HG03521 (cell line): Measurements from ENCODE around the gene CDH19.

ENCODE experiments used
- ATAC-seq: cut with Tn5 transposase; IDR thresholded peaks from one replicate; pipeline ENCODE4 v1.9.1; 2021; ENCODE audit warnings: mild to moderate bottlenecking, moderate library complexity; ENCODE audit not compliant: unreplicated experiment

CDH19 gene

DNA sequence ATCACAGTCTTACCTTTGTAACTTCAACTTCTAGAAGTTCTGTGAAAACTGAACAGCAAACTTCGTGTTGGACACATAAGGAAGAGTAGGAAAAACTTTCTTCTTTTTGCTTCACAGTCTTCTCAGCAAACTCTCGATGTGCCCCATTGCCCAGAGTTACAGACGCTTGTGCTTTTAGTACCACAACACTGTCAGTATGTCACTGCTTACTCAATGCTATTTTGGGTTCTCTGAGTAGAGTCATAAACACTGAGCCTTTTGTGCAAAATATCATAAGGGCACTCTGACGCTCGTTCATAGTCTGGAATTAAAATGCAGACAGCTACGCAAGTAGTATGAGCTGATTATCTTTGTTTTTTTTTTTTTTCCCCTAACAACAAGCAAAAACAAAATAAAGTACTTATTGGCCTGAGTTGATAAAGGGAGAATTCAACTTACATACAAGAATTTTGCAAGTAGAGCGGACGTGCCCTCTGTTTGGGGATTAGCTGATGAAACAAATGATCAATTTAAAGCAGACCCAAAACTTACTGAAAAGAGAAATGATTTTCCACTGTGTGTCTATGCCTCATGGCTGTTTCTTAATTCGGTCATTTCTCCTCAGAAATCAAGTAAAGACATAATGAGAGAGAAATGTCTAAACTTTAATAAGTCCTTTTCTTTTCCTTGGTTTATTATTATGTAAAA lies at the start of gene CDH19:
Gene CDH19 (minus strand): TSS at position 150 of the 687 bp plus-strand sequence. CDS start 31,886 bp downstream, outside the sequence.
- no peak for ATAC-seq

DNA sequence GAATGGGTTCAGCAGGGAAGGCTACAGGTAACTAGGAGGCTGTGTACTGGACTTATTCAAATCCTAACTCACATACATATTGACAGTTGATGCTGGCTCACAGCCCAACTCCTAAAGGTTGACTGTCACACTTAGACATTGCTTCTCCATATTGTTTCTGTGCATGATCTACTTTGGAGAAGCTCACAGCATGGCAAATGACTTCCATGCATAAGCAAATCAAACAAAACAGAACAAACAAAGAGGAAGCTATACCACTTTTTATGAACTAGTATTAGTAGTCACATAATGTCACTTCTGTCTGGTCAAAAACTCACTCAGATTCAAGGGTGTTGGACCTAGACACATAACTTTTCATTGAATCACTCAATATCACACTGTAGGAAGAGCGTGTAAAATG lies 43.8 kb upstream of the CDH19 start:
- no peak for ATAC-seq

GRCh38 chr18:66646609-66647008 lies 42.7 kb upstream of the CDH19 start:
- no peak for ATAC-seq

- ATAC-seq, result no peak
Measured at GRCh38 chr18:66645983-66646382, 42.1 kb upstream of the CDH19 start.

- ATAC-seq, result no peak
Measured at GRCh38 chr18:66641056-66641455, 37.2 kb upstream of the CDH19 start.

- ATAC-seq, result no peak
Measured at GRCh38 chr18:66640431-66640830, 36.5 kb upstream of the CDH19 start.

- ATAC-seq, result no peak
Measured at GRCh38 chr18:66638856-66639629, 35.2 kb upstream of the CDH19 start.

GRCh38 chr18:66635342-66635741 lies 31.5 kb upstream of the CDH19 start:
- ATAC-seq, result no peak

GRCh38 chr18:66632756-66633155 lies 28.9 kb upstream of the CDH19 start:
- no peak for ATAC-seq

DNA sequence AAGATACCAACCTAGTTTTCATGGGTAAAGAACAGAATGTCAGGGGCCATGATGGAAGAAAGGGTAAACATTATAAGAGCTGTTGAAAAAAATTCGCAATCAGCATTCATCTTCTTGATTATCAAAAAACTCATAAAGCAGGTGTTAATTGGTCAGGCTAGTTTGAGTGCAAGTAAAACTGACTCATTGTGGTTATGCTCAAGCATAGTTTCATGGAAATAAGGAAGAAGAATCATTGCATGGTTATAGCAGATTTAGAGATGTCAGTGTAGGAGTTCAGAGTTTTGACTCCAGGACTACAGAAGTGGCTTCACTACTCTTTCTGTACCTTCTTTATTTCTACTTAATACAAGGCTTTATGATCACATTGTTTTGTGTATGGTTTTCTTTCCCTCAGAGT lies 26.9 kb upstream of the CDH19 start:
- ATAC-seq, result no peak

- no peak for ATAC-seq
Measured at GRCh38 chr18:66623821-66624220, 19.9 kb upstream of the CDH19 start.

DNA sequence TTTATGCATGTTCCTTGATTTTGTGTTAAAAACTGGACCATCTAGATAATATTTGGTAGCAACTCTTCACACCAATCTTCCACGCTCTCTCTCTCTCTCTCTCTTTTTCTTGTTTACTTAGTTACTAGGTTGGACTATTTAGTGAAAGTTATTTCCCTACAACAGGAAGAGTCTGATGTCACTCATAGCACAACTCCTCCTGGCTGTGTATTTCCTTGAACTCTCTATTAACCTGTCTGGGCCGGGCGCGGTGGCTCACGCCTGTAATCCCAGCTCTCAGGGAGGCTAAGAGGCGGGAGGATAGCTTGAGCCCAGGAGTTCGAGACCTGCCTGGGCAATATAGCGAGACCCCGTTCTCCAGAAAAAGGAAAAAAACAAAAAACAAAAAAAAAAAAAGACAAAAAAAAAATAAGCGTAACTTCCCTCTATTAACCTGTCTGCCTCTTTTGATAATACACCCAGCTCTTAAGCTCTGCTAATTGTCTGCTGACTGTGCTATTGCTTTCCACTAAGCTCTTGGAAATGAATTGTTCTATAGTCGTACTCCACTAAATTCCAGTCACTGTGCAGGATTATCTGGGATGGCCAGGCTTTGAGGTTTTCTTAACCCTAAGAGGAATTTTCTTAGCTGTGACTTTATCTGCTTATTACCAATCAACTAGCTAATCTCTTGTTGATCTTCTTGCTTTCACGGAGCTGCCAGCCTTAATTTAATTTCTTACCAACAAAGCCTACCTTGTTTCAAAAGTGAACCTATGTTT lies 18.1 kb upstream of the CDH19 start:
- ATAC-seq, result no peak

GRCh38 chr18:66616523-66616983 lies 12.7 kb upstream of the CDH19 start:
- ATAC-seq, result peak; percentile 85

DNA sequence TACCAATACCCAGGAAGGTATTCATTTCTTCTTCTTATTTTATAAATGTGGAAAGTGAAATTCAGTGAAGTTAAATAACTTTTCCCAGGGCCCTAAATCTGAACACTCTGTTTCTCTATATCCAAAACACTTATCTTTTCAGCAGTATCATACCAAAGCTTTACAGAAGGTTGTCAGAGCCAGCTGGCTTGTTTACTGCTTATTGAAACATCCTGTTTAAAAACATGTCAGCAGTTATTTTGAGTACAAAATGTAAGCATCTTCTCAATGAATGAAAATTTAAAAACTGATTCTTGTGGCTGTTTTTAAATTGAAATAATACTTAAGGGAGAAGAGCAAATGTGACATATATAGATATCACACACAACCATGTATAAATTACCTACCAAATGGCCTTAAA lies 11.3 kb upstream of the CDH19 start:
- ATAC-seq, result no peak

DNA sequence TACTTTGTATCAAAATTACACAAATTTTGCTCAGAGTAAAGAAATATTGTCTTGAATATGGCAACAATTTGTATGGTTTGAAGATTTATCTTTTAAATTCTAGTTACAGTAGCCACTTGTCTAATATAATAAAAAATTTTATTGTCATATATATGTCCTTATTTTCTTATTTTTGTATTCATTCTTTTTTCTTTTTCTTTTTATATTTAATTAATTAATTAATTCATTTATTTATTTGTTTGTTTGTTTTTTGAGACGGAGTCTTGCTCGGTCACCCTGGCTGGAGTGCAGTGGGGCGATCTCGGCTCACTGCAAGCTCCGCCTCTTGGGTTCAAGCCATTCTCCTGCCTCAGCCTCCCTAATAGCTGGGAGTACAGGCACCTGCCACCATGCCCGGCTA lies 3.7 kb upstream of the CDH19 start:
- ATAC-seq, result no peak

- ATAC-seq, result no peak
Measured at GRCh38 chr18:66601649-66602048, 2.2 kb downstream of the CDH19 start.

- no peak for ATAC-seq
Measured at GRCh38 chr18:66599190-66599589, 4.7 kb downstream of the CDH19 start.

DNA sequence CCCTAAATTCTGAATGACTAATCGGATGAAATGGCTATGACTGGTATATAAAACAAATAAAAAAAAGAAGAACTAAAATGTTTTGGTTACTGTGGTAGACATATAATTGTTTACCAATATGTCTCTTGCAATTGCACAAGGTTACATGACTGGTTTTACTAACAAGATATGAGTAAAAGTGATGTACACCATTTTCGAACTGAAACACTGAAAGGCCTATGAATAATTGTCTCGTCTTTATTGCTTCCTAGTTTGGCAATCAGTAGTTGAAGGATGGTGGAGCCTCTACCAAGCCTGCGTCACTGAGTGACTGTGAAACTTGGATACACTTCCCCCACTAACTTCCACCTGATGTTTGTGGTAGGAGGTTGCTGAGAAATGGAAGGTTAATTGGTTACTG lies 16.5 kb downstream of the CDH19 start:
- no peak for ATAC-seq

GRCh38 chr18:66582211-66582610 lies 21.7 kb downstream of the CDH19 start:
- ATAC-seq, result no peak

GRCh38 chr18:66575263-66575662 lies 28.6 kb downstream of the CDH19 start:
- no peak for ATAC-seq

GRCh38 chr18:66571845-66572244 lies 32.0 kb downstream of the CDH19 start:
- no peak for ATAC-seq

DNA sequence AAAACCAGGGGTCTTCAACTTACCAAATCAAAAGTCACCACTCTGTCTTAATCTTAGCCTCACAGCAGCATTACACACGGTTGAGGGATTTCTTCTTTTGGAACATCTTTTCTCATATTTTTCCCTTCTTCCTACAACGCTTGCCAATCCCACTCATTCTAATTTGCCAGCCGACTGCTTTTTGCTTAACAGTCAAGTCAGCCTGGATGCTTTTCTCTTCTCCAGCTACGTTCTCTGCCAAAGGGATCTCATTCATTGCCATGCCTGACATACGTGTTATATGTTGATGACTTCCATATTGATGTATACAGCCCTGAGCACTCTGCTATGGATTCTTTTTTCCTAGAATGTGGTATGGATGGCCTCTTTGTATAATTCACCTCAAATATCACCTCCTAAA lies 37.3 kb downstream of the CDH19 start:
- no peak for ATAC-seq
